ENCODE data around the gene CLDN18.

DNA sequence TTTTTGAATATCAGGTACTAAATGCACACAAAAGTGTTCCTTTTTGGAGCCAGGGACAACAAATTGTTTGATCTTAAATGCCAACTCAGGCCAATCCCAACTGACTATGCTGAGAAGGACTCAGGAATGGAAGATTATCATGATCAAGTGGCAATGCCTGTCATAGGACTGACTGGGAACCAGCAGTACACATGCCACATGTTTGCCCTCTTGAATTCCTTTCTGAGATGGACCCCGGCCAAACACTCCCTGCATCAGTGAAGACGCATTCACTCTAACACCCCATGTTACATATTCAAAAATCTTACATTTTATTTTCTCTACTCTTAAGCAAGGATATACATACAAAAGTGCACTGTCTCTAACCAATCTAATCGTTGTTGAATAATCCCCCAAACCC is 36.1 kb downstream of the CLDN18 start:
- TF ChIP-seq SIN3A (IDR thresholded peaks at IDR 0.05; ENCODE audit: borderline replicate concordance, insufficient read depth, low read length), result no peak
- TF ChIP-seq REST (IDR thresholded peaks at IDR 0.05; ENCODE audit: insufficient read depth in 1 of 2, low read depth in 2 of 2, low read length in 2 of 2), result no peak
- TF ChIP-seq POLR2AphosphoS5 (IDR thresholded peaks at IDR 0.05; ENCODE audit: low read depth, low read length), result no peak
